ENCODE results near the gene XAB2.

Gene XAB2

GRCh38 chr19:7619671-7620441, 9.5 kb downstream of the XAB2 start:
- WGBS (ENCODE audit: insufficient coverage, insufficient read length), result no CpG with 5 or more reads among the region's 48 CpGs
- Histone ChIP-seq H3K27ac (ENCODE audit: low read length) (no peak overlapping the region), H3K36me3 (ENCODE audit: control insufficient read depth, insufficient read depth, low read length) (peaks cover 55% of the 10 kb centered on the region), H3K9me3 (ENCODE audit: control insufficient read depth, insufficient read depth, low read length) (no peaks in the 10 kb centered on the region), H3K4me1 (ENCODE audit: control insufficient read depth, insufficient read depth, low read length) (no peaks in the 10 kb centered on the region), H3K27me3 (ENCODE audit: control insufficient read depth, insufficient read depth, low read length) (no peaks in the 10 kb centered on the region), H3K4me3 (ENCODE audit: low read length) (no peak overlapping the region)
- no peak for DNase-seq (ENCODE audit: low read depth, low spot score)

DNA sequence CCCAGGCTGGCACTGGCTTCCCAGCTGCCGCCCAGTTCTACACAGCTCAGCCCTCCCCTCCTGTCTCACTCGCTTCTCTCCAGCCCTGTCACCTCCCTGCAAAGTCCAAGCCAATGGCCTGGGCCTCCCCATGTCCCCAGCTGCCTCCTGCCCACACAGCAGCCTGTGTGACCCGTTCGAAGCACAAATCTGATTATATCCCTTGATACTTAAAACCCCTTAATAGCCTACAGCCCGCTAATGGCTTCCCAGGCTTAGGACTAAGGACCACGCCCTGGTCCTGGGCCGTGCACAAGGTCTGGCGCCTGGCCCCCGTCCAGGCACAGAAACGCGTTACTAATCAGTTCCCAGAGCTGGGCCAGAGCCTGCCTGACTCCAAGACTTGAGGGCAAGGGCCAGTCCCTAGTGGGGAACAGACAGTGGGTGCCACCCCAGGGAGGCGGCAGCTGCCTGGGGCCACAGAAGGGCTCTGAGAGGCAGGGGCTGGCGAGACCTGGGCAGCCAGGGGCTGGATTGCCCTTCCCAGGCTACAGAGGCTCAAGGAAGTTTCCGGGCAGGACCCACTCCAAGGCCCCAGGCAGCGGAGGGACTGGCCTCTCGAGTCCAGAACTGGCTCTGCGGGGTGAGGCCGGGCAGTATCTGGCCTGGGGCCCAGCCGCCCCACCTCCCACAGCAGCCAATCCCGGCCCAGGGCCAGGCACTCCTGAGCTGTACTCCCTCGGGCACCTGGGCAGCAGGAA, 10.4 kb downstream of the XAB2 start:
- Histone ChIP-seq H3K4me3 (ENCODE audit: low read length) (no peak overlapping the region), H3K36me3 (ENCODE audit: control insufficient read depth, insufficient read depth, low read length) (peaks cover 49% of the 10 kb centered on the region), H3K27me3 (ENCODE audit: control insufficient read depth, insufficient read depth, low read length) (no peaks in the 10 kb centered on the region), H3K9me3 (ENCODE audit: control insufficient read depth, insufficient read depth, low read length) (no peaks in the 10 kb centered on the region), H3K4me1 (ENCODE audit: control insufficient read depth, insufficient read depth, low read length) (no peaks in the 10 kb centered on the region), H3K27ac (ENCODE audit: low read length) (no peak overlapping the region)
- no CpG with 5 or more reads among the region's 21 CpGs for WGBS (ENCODE audit: insufficient coverage, insufficient read length)
- DNase-seq (ENCODE audit: low read depth, low spot score), result no peak

DNA sequence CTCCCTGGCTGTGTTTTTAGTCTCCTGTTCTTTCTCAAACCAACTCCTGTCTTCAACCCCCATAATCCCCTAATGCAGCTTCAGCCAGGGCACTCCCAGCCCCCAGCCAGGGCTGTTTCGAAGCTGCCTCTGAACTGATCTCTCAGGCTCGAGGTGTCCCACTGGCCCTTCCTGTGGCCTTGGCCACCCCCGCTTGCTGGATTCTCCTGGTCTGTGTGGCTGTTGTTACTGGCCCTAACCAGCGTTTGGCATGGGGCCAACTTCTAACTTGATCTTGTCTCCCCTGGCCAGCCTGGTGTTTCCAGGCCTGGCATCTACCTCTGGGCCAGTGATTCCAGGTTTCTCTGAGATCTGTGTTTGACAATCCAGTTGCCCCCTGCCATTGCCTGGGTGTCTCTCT, 11.0 kb downstream of the XAB2 start:
- no peaks in the 10 kb centered on the region for H3K9me3 ChIP-seq (ENCODE audit: control insufficient read depth, insufficient read depth, low read length)
- WGBS (ENCODE audit: insufficient coverage, insufficient read length), result no CpG with 5 or more reads among the region's 4 CpGs
- DNase-seq (ENCODE audit: low read depth, low spot score), result no peak
- H3K27me3 ChIP-seq (ENCODE audit: control insufficient read depth, insufficient read depth, low read length), result no peaks in the 10 kb centered on the region
- peaks cover 45% of the 10 kb centered on the region for H3K36me3 ChIP-seq (ENCODE audit: control insufficient read depth, insufficient read depth, low read length)
- H3K27ac ChIP-seq (ENCODE audit: low read length), result no peak overlapping the region
- H3K4me3 ChIP-seq (ENCODE audit: low read length), result no peak overlapping the region
- H3K4me1 ChIP-seq (ENCODE audit: control insufficient read depth, insufficient read depth, low read length), result no peaks in the 10 kb centered on the region

GRCh38 chr19:7617735-7618134, 11.6 kb downstream of the XAB2 start:
- Histone ChIP-seq H3K27me3 (ENCODE audit: control insufficient read depth, insufficient read depth, low read length) (no peaks in the 10 kb centered on the region), H3K4me3 (ENCODE audit: low read length) (no peak overlapping the region), H3K27ac (ENCODE audit: low read length) (no peak overlapping the region), H3K9me3 (ENCODE audit: control insufficient read depth, insufficient read depth, low read length) (no peaks in the 10 kb centered on the region), H3K36me3 (ENCODE audit: control insufficient read depth, insufficient read depth, low read length) (peaks cover 43% of the 10 kb centered on the region), H3K4me1 (ENCODE audit: control insufficient read depth, insufficient read depth, low read length) (no peaks in the 10 kb centered on the region)
- WGBS (ENCODE audit: insufficient coverage, insufficient read length), result no CpG with 5 or more reads among the region's 28 CpGs
- no peak for DNase-seq (ENCODE audit: low read depth, low spot score)

DNA sequence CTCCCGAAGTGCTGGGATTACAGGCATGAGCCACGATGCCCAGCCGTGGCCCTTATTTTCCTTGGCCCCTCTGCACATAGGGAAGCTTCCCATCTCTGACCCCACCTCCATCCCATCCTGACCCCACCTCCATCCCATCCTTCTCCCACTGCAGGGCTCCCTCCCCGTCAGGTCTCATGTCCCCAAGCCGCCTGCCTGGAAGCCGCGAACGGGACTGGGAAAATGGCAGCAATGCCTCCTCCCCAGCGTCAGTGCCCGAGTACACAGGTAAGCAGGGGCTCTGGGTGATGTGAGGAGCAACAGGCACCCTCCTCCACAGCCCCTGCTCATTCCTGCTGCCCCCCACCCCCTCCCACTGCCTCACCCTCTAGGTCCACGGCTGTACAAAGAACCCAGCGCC, 12.2 kb downstream of the XAB2 start:
- no peaks in the 10 kb centered on the region for H3K9me3 ChIP-seq (ENCODE audit: control insufficient read depth, insufficient read depth, low read length)
- WGBS (ENCODE audit: insufficient coverage, insufficient read length), result no CpG with 5 or more reads among the region's 12 CpGs
- peaks cover 43% of the 10 kb centered on the region for H3K36me3 ChIP-seq (ENCODE audit: control insufficient read depth, insufficient read depth, low read length)
- no peaks in the 10 kb centered on the region for H3K4me1 ChIP-seq (ENCODE audit: control insufficient read depth, insufficient read depth, low read length)
- no peak overlapping the region for H3K4me3 ChIP-seq (ENCODE audit: low read length)
- no peak for DNase-seq (ENCODE audit: low read depth, low spot score)
- no peak overlapping the region for H3K27ac ChIP-seq (ENCODE audit: low read length)
- no peaks in the 10 kb centered on the region for H3K27me3 ChIP-seq (ENCODE audit: control insufficient read depth, insufficient read depth, low read length)

DNA sequence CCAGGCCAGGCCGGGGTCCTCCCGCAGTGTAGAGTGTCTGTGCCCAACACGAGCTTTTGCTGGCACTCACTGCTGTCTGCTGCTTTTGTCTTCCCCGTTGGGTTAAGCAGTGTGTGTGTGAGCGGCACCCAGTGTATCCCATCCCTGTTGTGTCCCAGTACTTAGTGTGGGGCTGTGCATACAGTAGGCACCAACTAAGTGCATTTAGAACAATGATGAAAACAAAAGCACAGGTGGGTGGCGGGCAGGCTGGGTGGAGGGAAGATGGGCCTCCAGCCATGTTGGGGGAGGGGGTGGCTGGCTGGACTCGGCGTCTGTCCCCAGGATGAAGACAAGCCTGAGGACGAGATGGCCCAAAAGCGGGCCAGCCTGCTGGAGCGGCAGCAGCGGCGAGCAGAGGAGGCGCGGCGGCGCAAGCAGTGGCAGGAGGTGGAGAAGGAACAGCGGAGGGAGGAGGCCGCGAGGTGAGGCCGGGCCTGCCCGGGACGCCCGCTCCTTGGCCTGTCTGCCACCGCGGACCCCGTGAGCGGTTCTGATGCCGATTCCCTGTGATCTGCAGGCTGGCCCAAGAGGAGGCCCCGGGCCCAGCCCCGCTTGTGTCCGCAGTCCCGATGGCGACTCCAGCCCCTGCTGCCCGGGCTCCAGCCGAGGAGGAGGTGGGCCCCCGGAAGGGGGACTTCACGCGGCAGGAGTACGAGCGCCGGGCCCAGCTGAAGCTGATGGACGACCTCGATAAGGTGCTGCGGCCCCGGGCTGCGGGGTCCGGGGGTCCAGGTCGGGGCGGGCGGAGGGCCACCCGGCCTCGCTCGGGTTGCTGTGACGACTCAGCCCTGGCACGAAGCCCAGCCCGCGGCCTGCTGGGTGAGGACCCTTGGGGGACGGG, 14.2 kb downstream of the XAB2 start:
- peaks cover 43% of the 10 kb centered on the region for H3K36me3 ChIP-seq (ENCODE audit: control insufficient read depth, insufficient read depth, low read length)
- H3K9me3 ChIP-seq (ENCODE audit: control insufficient read depth, insufficient read depth, low read length), result no peaks in the 10 kb centered on the region
- H3K27me3 ChIP-seq (ENCODE audit: control insufficient read depth, insufficient read depth, low read length), result no peaks in the 10 kb centered on the region
- H3K4me3 ChIP-seq (ENCODE audit: low read length), result no peak overlapping the region
- no peak overlapping the region for H3K27ac ChIP-seq (ENCODE audit: low read length)
- no CpG with 5 or more reads among the region's 59 CpGs for WGBS (ENCODE audit: insufficient coverage, insufficient read length)
- no peak for DNase-seq (ENCODE audit: low read depth, low spot score)
- no peaks in the 10 kb centered on the region for H3K4me1 ChIP-seq (ENCODE audit: control insufficient read depth, insufficient read depth, low read length)

GRCh38 chr19:7612282-7613274, 16.8 kb downstream of the XAB2 start:
- no CpG with 5 or more reads among the region's 81 CpGs for whole genome bisulfite sequencing (ENCODE audit: insufficient coverage, insufficient read length)
- no peak overlapping the region for H3K27ac ChIP-seq (ENCODE audit: low read length)
- H3K27me3 ChIP-seq (ENCODE audit: control insufficient read depth, insufficient read depth, low read length), result no peaks in the 10 kb centered on the region
- no peak for DNase-seq (ENCODE audit: low read depth, low spot score)
- no peaks in the 10 kb centered on the region for H3K9me3 ChIP-seq (ENCODE audit: control insufficient read depth, insufficient read depth, low read length)
- H3K4me1 ChIP-seq (ENCODE audit: control insufficient read depth, insufficient read depth, low read length), result no peaks in the 10 kb centered on the region
- peaks cover 36% of the 10 kb centered on the region for H3K36me3 ChIP-seq (ENCODE audit: control insufficient read depth, insufficient read depth, low read length)
- no peak overlapping the region for H3K4me3 ChIP-seq (ENCODE audit: low read length)

- no peak for DNase-seq (ENCODE audit: low read depth, low spot score)
Observed at GRCh38 chr19:7611541-7612279, 17.6 kb downstream of the XAB2 start.

DNA sequence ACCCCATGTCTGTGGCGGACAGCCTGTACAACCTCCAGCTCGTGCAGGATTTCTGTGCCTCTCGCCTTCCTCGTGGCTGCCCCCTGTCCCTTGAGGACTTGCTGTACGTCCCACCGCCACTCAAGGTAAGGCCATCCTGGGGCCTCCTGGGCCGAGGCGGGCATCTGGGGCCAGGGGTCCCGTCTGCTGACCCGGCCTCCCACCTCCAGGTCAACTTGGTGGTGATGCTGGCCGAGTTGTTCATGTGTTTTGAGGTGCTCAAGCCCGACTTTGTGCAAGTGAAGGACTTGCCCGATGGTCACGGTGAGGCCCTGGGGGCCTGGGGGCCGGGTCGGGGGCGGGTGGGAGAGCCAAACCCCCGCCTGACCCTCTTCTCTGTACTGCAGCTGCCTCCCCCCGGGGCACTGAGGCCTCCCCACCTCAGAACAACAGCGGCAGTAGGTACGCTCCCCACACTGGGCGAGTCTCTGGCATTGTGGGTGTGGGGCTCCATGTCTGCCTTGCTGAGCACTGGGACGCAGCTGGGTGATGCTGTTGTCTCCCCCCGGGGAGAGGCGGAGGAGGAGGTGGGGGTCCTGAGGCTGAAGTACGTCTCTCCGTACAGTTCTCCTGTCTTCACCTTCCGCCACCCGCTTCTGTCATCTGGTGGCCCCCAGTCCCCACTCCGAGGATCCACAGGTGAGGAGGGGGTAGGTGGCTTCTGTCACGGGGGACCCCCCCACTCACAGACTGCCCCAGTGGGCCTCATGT, 18.7 kb downstream of the XAB2 start:
- Histone ChIP-seq H3K4me1 (ENCODE audit: control insufficient read depth, insufficient read depth, low read length) (no peaks in the 10 kb centered on the region), H3K4me3 (ENCODE audit: low read length) (no peak overlapping the region), H3K27me3 (ENCODE audit: control insufficient read depth, insufficient read depth, low read length) (no peaks in the 10 kb centered on the region), H3K9me3 (ENCODE audit: control insufficient read depth, insufficient read depth, low read length) (no peaks in the 10 kb centered on the region), H3K36me3 (ENCODE audit: control insufficient read depth, insufficient read depth, low read length) (peaks cover 28% of the 10 kb centered on the region), H3K27ac (ENCODE audit: low read length) (no peak overlapping the region)
- DNase-seq (ENCODE audit: low read depth, low spot score), result no peak
- no CpG with 5 or more reads among the region's 31 CpGs for WGBS (ENCODE audit: insufficient coverage, insufficient read length)

More at GRCh38 chr19:7611541-7612279, 17.6 kb downstream of the XAB2 start:
- Histone ChIP-seq H3K27ac (ENCODE audit: low read length) (no peak overlapping the region), H3K9me3 (ENCODE audit: control insufficient read depth, insufficient read depth, low read length) (no peaks in the 10 kb centered on the region), H3K4me1 (ENCODE audit: control insufficient read depth, insufficient read depth, low read length) (no peaks in the 10 kb centered on the region), H3K36me3 (ENCODE audit: control insufficient read depth, insufficient read depth, low read length) (peaks cover 32% of the 10 kb centered on the region), H3K27me3 (ENCODE audit: control insufficient read depth, insufficient read depth, low read length) (no peaks in the 10 kb centered on the region), H3K4me3 (ENCODE audit: low read length) (no peak overlapping the region)
- no CpG with 5 or more reads among the region's 41 CpGs for WGBS (ENCODE audit: insufficient coverage, insufficient read length)
